PFSK-1 (cell line): ENCODE results near the gene LONRF2.

ENCODE experiments used
- POLR2AphosphoS5 ChIP-seq: IDR thresholded peaks from 2 replicates; pipeline ENCODE4 v1.6.1; 2012; ENCODE audit warnings: low read depth, mild to moderate bottlenecking, control low read depth, low read length, moderate library complexity
- SIN3A ChIP-seq: IDR thresholded peaks from 2 replicates; pipeline ENCODE4 v1.6.1; 2012; ENCODE audit warnings: mild to moderate bottlenecking, low read length, moderate library complexity, borderline replicate concordance; ENCODE audit not compliant: insufficient read depth

GRCh38 chr2:100352521-100352920 lies 30.2 kb upstream of the LONRF2 start:
- TF ChIP-seq SIN3A (no peak), POLR2AphosphoS5 (no peak)
